Brain microvascular endothelial cell (primary cell): Measurements from ENCODE around the gene STPG4.

ENCODE experiments used
- DNase-seq: peaks from one replicate; pipeline ENCODE4 v3.0.0-alpha.2; 2020
- H3K27ac ChIP-seq: fragments of 250-450 bp; sonication (Bioruptor Pico); 2 replicates; pipeline ENCODE4 v1.5.1; 2020; ENCODE audit warnings: mild to moderate bottlenecking, moderate library complexity
- H3K27me3 ChIP-seq: fragments of 250-450 bp; sonication (Bioruptor Pico); replicated peaks from 2 replicates; pipeline ENCODE4 v1.5.1; 2020; ENCODE audit warnings: mild to moderate bottlenecking
- H3K36me3 ChIP-seq: fragments of 250-450 bp; sonication (Bioruptor Pico); replicated peaks from 2 replicates; pipeline ENCODE4 v1.5.1; 2020; ENCODE audit warnings: mild to moderate bottlenecking
- H3K4me3 ChIP-seq: 2 replicates; pipeline ENCODE4 v1.5.1; 2011; ENCODE audit warnings: low read depth, mild to moderate bottlenecking, control low read depth, low read length, moderate library complexity
- CTCF ChIP-seq: IDR thresholded peaks from 2 replicates; pipeline ENCODE4 v1.5.1; 2011; ENCODE audit warnings: low read depth, mild to moderate bottlenecking, moderate library complexity, low read length, control low read depth, inconsistent platforms; ENCODE audit errors: missing control alignments
- in situ Hi-C: cut with HindIII; loops from 2 replicates; pipeline ENCODE4 v1.10.0; 2017; ENCODE audit warnings: low sequenced_read_pairs, low pct_ligation_motif_present

Gene STPG4

GRCh38 chr2:47155091-47155876, at the start of gene STPG4:
TSS of gene STPG4 (minus strand) at chr2:47155308. CDS start at chr2:47155251, 57 bp downstream.
- peaks cover 45% of the 10 kb centered on the region for H3K36me3 ChIP-seq
- in situ Hi-C loops, result loop anchor here (25.0 kb wide), 1 partner anchor 143 kb away; no protein-coding TSS in a partner anchor

GRCh38 chr2:47204691-47205090, 49.6 kb upstream of the STPG4 start:
- in situ Hi-C loops, result no loop called here
- no peaks in the 10 kb centered on the region for H3K36me3 ChIP-seq
- H3K27me3 ChIP-seq, result no peaks in the 10 kb centered on the region
- no peak overlapping the region for H3K27ac ChIP-seq
- DNase-seq, result no peak
- no peak overlapping the region for H3K4me3 ChIP-seq
- TF ChIP-seq CTCF, result no peak

More at GRCh38 chr2:47155091-47155876, at the start of gene STPG4:
- Histone ChIP-seq H3K4me3 (no peak within 1 kb of the TSS), H3K27ac (no peak within 1 kb of the TSS), H3K27me3 (no peaks in the 10 kb centered on the region)
- DNase-seq, result no peak
- no peak for TF ChIP-seq CTCF

- in situ Hi-C loops, result no loop called here
- no peak overlapping the region for H3K27ac ChIP-seq
- H3K27me3 ChIP-seq, result no peaks in the 10 kb centered on the region
- H3K36me3 ChIP-seq, result no peaks in the 10 kb centered on the region
- TF ChIP-seq CTCF, result no peak
- DNase-seq, result no peak
- H3K4me3 ChIP-seq, result no peak overlapping the region
These were observed 48.9 kb upstream of the STPG4 start for GRCh38 chr2:47203995-47204394.

GRCh38 chr2:47201224-47201623, 46.1 kb upstream of the STPG4 start:
- Histone ChIP-seq H3K4me3 (no peak overlapping the region), H3K36me3 (no peaks in the 10 kb centered on the region), H3K27ac (no peak overlapping the region), H3K27me3 (no peaks in the 10 kb centered on the region)
- in situ Hi-C loops, result no loop called here
- DNase-seq, result no peak
- no peak for TF ChIP-seq CTCF

GRCh38 chr2:47198985-47199451, 43.9 kb upstream of the STPG4 start:
- peak overlapping the region; percentile 53 for H3K27ac ChIP-seq
- no peak for TF ChIP-seq CTCF
- DNase-seq, result peak; percentile 99
- H3K4me3 ChIP-seq, result no peak overlapping the region
- no peaks in the 10 kb centered on the region for H3K36me3 ChIP-seq
- no peaks in the 10 kb centered on the region for H3K27me3 ChIP-seq
- in situ Hi-C loops, result no loop called here
